ENCODE results near the gene CACNA1E.

Gene CACNA1E

DNA sequence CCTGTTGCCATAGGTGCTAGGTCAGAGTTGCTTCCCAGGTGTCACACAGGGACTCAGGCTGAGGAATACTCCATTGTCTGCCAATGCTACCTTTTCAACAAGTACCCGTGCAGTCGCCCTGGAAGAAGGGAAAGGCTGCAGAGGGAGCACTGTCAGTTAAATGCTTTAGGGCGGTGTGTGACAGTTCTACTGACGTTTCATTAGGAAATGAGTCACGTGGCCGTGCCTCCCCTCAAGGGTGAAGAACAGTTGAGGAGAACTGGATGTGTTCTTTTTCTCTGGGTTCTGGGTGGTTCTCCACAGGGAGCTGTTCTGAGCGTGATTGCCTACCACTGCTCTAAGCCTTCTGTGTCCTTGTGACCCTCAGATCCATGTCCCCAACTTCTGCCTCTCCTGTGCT lies 197.6 kb downstream of the CACNA1E start:
- ATAC-seq: no peak
- TF ChIP-seq TCF4 (CRISPR knock-in tag; IDR thresholded peaks at IDR 0.05; ENCODE audit: borderline replicate concordance) (no peak), CSRNP3 (CRISPR knock-in tag; IDR thresholded peaks at IDR 0.05) (no peak), BACH2 (CRISPR knock-in tag; IDR thresholded peaks at IDR 0.05; ENCODE audit: borderline replicate concordance) (no peak), ISL1 (CRISPR knock-in tag; IDR thresholded peaks at IDR 0.05) (no peak), OSR1 (CRISPR knock-in tag; IDR thresholded peaks at IDR 0.05) (no peak), GLIS3 (CRISPR knock-in tag; IDR thresholded peaks at IDR 0.05) (no peak), CSDC2 (CRISPR knock-in tag; IDR thresholded peaks at IDR 0.05) (no peak), ZC3H10 (CRISPR knock-in tag; IDR thresholded peaks at IDR 0.05) (no peak), ZNF8 (CRISPR knock-in tag; IDR thresholded peaks at IDR 0.05) (no peak), PPARA (CRISPR knock-in tag; IDR thresholded peaks at IDR 0.05; ENCODE audit: borderline replicate concordance) (no peak), ZFP3 (CRISPR knock-in tag; IDR thresholded peaks at IDR 0.05) (no peak), ARNTL (CRISPR knock-in tag; IDR thresholded peaks at IDR 0.05; ENCODE audit: borderline replicate concordance, low read depth) (no peak), RARB (CRISPR knock-in tag; IDR thresholded peaks at IDR 0.05) (no peak)
- TF ChIP-seq, protein P1, sequence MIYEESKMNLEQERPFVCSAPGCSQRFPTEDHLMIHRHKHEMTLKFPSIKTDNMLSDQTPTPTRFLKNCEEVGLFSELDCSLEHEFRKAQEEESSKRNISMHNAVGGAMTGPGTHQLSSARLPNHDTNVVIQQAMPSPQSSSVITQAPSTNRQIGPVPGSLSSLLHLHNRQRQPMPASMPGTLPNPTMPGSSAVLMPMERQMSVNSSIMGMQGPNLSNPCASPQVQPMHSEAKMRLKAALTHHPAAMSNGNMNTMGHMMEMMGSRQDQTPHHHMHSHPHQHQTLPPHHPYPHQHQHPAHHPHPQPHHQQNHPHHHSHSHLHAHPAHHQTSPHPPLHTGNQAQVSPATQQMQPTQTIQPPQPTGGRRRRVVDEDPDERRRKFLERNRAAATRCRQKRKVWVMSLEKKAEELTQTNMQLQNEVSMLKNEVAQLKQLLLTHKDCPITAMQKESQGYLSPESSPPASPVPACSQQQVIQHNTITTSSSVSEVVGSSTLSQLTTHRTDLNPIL (CRISPR knock-in tag; IDR thresholded peaks at IDR 0.05; ENCODE audit: low read depth): no peak

DNA sequence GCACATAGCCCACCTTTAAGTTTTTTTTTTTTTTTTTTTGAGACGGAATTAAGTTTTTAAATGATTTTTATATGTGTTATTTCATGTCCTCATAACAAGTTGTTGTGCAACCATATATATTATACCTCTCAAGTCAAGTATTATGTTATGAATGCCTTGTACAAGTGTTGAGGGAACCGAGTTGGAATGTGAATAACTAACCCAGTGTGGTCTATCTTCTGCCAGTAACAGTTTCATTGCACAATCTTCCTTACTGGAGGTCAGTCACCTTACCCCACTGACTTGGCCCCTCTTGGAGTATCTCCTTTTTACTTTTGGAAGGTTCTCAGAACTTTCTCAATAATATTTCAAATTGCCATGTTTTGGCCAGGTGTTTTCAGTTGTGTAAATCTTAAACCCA lies 201.9 kb downstream of the CACNA1E start:
- TF ChIP-seq ISL1 (CRISPR knock-in tag; IDR thresholded peaks at IDR 0.05) (no peak), RARB (CRISPR knock-in tag; IDR thresholded peaks at IDR 0.05) (no peak), BACH2 (CRISPR knock-in tag; IDR thresholded peaks at IDR 0.05; ENCODE audit: borderline replicate concordance) (no peak), ZNF8 (CRISPR knock-in tag; IDR thresholded peaks at IDR 0.05) (no peak), CSRNP3 (CRISPR knock-in tag; IDR thresholded peaks at IDR 0.05) (no peak), ZNF70 (CRISPR knock-in tag; IDR thresholded peaks at IDR 0.05) (no peak), ZFP30 (CRISPR knock-in tag; IDR thresholded peaks at IDR 0.05) (no peak), CSDC2 (CRISPR knock-in tag; IDR thresholded peaks at IDR 0.05) (no peak)
- TF ChIP-seq, protein P1 (CRISPR knock-in tag; IDR thresholded peaks at IDR 0.05; ENCODE audit: low read depth): no peak
- ATAC-seq: no peak

DNA sequence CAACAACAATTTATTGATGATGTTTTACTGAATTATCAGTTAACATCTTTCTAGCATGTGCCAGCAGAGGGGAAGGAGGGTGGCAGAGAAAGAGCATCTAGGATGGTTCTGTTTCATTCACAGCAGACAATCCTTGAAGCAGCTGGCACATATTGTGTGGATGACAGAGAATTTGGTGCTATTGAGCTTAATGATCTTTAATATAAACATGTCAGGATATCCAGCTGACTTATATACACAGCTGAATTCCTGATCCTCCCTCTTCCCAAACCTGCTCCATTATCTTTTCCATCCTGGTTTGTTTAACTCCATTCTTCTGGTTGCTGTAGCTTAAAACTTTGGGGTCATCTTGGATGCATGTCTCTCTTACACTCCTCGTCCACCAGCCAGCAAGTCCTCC lies 218.6 kb downstream of the CACNA1E start:
- no peak for ATAC-seq
- TF ChIP-seq, protein P1 (CRISPR knock-in tag; IDR thresholded peaks at IDR 0.05; ENCODE audit: low read depth): no peak
- TF ChIP-seq ZNF70 (CRISPR knock-in tag; IDR thresholded peaks at IDR 0.05): no peak
- TF ChIP-seq GLIS3 (CRISPR knock-in tag; IDR thresholded peaks at IDR 0.05): no peak
- no peak for TF ChIP-seq ISL1 (CRISPR knock-in tag; IDR thresholded peaks at IDR 0.05)
- TF ChIP-seq RARB (CRISPR knock-in tag; IDR thresholded peaks at IDR 0.05): no peak
- TF ChIP-seq ARNTL (CRISPR knock-in tag; IDR thresholded peaks at IDR 0.05; ENCODE audit: borderline replicate concordance, low read depth): no peak
- TF ChIP-seq ZFP3 (CRISPR knock-in tag; IDR thresholded peaks at IDR 0.05): no peak
- no peak for TF ChIP-seq ZNF8 (CRISPR knock-in tag; IDR thresholded peaks at IDR 0.05)
- no peak for TF ChIP-seq PPARA (CRISPR knock-in tag; IDR thresholded peaks at IDR 0.05; ENCODE audit: borderline replicate concordance)
- TF ChIP-seq, protein P2, sequence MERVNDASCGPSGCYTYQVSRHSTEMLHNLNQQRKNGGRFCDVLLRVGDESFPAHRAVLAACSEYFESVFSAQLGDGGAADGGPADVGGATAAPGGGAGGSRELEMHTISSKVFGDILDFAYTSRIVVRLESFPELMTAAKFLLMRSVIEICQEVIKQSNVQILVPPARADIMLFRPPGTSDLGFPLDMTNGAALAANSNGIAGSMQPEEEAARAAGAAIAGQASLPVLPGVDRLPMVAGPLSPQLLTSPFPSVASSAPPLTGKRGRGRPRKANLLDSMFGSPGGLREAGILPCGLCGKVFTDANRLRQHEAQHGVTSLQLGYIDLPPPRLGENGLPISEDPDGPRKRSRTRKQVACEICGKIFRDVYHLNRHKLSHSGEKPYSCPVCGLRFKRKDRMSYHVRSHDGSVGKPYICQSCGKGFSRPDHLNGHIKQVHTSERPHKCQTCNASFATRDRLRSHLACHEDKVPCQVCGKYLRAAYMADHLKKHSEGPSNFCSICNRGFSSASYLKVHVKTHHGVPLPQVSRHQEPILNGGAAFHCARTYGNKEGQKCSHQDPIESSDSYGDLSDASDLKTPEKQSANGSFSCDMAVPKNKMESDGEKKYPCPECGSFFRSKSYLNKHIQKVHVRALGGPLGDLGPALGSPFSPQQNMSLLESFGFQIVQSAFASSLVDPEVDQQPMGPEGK (CRISPR knock-in tag; IDR thresholded peaks at IDR 0.05; ENCODE audit: borderline replicate concordance): no peak
- TF ChIP-seq TCF4 (CRISPR knock-in tag; IDR thresholded peaks at IDR 0.05; ENCODE audit: borderline replicate concordance): no peak
- no peak for TF ChIP-seq CSDC2 (CRISPR knock-in tag; IDR thresholded peaks at IDR 0.05)
- no peak for TF ChIP-seq ESRRG (CRISPR knock-in tag; IDR thresholded peaks at IDR 0.05)

All from SK-N-SH treated with all-trans-retinoic acid at 6 μM for 48 hours (cell line).